ENCODE results near the gene FAM120A. TPM values are rescaled to one million over a fixed set of nuclear protein-coding genes. Genes with fewer than 3 reads are reported as not detected.
A peak's percentile ranks its signal among the peaks of the same experiment; 100 is the strongest.

FAM120A gene
- total and polyA plus RNA-seq, 9 of the 15 experiments (the other 6 are each of a cell fraction or from before 2014, with no cell fraction given) = 8.7 to 71.0 (median 42.2) TPM

DNA sequence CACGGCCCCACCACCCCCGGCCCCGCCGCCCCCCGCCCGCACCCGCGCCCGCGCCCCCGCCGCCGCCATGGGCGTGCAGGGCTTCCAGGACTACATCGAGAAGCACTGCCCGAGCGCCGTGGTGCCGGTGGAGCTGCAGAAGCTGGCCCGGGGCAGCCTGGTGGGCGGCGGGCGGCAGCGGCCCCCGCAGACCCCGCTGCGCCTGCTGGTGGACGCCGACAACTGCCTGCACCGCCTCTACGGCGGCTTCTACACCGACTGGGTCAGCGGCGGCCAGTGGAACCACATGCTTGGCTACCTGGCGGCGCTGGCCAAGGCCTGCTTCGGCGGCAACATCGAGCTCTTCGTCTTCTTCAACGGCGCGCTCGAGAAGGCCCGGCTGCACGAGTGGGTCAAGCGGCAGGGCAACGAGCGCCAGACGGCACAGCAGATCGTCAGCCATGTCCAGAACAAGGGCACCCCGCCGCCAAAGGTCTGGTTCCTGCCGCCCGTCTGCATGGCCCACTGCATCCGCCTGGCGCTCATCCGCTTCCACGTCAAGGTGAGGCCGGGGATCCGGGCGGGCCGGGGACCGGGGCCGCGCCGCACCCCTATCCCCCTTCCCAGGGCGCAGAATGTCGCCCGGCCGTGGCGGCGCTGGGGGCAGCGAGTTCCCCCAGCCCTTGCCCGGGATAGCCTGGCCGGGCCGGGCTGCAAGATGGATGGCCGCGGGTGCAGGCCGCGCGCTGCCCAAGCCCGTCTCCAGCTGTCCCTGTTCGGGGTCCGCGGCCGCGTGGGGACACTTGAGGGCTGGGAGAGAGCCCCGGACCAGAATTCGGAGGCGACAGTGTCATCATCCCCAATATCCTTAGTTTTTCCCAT is 594 bp downstream of the FAM120A start (continued):
- TF ChIP-seq, protein P1, sequence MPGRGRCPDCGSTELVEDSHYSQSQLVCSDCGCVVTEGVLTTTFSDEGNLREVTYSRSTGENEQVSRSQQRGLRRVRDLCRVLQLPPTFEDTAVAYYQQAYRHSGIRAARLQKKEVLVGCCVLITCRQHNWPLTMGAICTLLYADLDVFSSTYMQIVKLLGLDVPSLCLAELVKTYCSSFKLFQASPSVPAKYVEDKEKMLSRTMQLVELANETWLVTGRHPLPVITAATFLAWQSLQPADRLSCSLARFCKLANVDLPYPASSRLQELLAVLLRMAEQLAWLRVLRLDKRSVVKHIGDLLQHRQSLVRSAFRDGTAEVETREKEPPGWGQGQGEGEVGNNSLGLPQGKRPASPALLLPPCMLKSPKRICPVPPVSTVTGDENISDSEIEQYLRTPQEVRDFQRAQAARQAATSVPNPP (IDR thresholded peaks at IDR 0.05; ENCODE audit: borderline replicate concordance, insufficient read depth, insufficient read length) = no peak
- TF ChIP-seq ZNF354B (CRISPR knock-in tag; IDR thresholded peaks at IDR 0.05) (no peak), TCF3 (CRISPR knock-in tag; IDR thresholded peaks at IDR 0.05) (no peak; the same call in 1 of the 2 replicates), STAG1 (CRISPR knock-in tag; IDR thresholded peaks at IDR 0.05; ENCODE audit: borderline replicate concordance) (no peak), FOXA3 (CRISPR knock-in tag; conservative IDR thresholded peaks at IDR 0.05 in 1 of 2, IDR thresholded peaks at IDR 0.05 in 1 of 2) (no peak; a peak in 1 of 4 replicates), SIRT6 (IDR thresholded peaks at IDR 0.05; ENCODE audit: low read depth, low read length) (no peak), PATZ1 (CRISPR knock-in tag; IDR thresholded peaks at IDR 0.05; ENCODE audit: borderline replicate concordance) (no peak), RFX7 (CRISPR knock-in tag; IDR thresholded peaks at IDR 0.05) (no peak), TARDBP (IDR thresholded peaks at IDR 0.05) (no peak), ZSCAN32 (CRISPR knock-in tag; IDR thresholded peaks at IDR 0.05) (no peak), SAFB2 (IDR thresholded peaks at IDR 0.05; ENCODE audit: borderline replicate concordance, low read depth, low read length, severe bottlenecking) (no peak), ZNF444 (CRISPR knock-in tag; IDR thresholded peaks at IDR 0.05) (no peak), RBM22 (IDR thresholded peaks at IDR 0.05; ENCODE audit: low read depth, low read length, poor library complexity, severe bottlenecking) (peak; percentile 40)
- TF ChIP-seq, protein P2, sequence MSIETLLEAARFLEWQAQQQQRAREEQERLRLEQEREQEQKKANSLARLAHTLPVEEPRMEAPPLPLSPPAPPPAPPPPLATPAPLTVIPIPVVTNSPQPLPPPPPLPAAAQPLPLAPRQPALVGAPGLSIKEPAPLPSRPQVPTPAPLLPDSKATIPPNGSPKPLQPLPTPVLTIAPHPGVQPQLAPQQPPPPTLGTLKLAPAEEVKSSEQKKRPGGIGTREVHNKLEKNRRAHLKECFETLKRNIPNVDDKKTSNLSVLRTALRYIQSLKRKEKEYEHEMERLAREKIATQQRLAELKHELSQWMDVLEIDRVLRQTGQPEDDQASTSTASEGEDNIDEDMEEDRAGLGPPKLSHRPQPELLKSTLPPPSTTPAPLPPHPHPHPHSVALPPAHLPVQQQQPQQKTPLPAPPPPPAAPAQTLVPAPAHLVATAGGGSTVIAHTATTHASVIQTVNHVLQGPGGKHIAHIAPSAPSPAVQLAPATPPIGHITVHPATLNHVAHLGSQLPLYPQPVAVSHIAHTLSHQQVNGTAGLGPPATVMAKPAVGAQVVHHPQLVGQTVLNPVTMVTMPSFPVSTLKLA (conservative IDR thresholded peaks at IDR 0.05) = peak in 1 of 2 experiments; percentile 51; a peak in 1 of 4 replicates
- TF ChIP-seq, protein P3, sequence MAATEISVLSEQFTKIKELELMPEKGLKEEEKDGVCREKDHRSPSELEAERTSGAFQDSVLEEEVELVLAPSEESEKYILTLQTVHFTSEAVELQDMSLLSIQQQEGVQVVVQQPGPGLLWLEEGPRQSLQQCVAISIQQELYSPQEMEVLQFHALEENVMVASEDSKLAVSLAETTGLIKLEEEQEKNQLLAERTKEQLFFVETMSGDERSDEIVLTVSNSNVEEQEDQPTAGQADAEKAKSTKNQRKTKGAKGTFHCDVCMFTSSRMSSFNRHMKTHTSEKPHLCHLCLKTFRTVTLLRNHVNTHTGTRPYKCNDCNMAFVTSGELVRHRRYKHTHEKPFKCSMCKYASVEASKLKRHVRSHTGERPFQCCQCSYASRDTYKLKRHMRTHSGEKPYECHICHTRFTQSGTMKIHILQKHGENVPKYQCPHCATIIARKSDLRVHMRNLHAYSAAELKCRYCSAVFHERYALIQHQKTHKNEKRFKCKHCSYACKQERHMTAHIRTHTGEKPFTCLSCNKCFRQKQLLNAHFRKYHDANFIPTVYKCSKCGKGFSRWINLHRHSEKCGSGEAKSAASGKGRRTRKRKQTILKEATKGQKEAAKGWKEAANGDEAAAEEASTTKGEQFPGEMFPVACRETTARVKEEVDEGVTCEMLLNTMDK (IDR thresholded peaks at IDR 0.05; ENCODE audit: borderline replicate concordance, insufficient read depth, low read depth, low read length, poor library complexity, severe bottlenecking) = no peak
- TF ChIP-seq, protein P4, sequence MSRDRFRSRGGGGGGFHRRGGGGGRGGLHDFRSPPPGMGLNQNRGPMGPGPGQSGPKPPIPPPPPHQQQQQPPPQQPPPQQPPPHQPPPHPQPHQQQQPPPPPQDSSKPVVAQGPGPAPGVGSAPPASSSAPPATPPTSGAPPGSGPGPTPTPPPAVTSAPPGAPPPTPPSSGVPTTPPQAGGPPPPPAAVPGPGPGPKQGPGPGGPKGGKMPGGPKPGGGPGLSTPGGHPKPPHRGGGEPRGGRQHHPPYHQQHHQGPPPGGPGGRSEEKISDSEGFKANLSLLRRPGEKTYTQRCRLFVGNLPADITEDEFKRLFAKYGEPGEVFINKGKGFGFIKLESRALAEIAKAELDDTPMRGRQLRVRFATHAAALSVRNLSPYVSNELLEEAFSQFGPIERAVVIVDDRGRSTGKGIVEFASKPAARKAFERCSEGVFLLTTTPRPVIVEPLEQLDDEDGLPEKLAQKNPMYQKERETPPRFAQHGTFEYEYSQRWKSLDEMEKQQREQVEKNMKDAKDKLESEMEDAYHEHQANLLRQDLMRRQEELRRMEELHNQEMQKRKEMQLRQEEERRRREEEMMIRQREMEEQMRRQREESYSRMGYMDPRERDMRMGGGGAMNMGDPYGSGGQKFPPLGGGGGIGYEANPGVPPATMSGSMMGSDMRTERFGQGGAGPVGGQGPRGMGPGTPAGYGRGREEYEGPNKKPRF (IDR thresholded peaks at IDR 0.05; ENCODE audit: low read depth, low read length) = no peak
